Measurements from ENCODE around the gene HOXB13. TPM values are rescaled to one million over a fixed set of nuclear protein-coding genes. Genes with fewer than 3 reads are reported as not detected.

HOXB13 gene
- total and polyA plus RNA-seq, 2 experiments from 2014 or later = not detected

DNA sequence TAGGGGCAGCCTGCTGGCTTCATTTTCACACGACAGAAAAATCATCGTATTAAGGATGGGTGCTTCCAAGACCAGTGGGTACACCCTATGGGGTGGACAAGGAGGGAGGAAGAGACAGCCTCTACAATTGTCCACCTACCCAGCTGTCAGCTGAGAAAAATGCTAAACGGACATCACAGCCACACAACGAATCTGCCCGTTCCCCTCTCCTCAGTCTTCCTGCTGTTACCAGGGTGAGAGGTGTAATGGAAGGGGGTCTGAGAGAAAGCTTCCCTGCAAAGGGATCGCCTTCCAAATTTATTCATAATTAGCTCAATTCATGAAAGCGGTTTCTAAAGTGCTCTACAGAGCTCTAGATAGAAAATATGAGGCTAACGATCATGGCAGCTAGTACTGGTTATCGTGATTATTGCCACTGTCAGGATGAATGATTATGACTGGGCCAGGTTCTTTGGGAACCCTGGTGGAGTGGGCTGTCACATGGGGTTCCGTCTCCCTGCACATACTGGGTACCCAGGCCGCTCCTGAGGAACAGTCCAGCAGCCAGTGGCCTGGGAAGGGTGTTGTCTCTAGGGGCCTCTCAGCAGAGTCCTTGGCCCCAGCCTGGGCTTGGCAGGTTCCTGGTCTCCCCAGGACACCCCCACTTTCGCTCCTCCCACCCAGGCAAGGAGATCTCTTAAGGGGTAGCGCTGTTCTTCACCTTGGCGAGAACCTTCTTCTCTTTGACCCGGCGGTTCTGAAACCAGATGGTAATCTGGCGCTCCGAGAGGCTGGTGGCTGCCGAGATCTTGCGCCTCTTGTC lies 2.2 kb downstream of the HOXB13 start:
- H3K27ac Mint-ChIP-seq = no peak overlapping the region
- Histone ChIP-seq H4K20me1 (replicated peaks; ENCODE audit: insufficient read depth) (peaks cover 52% of the 10 kb centered on the region), H3K27me3 (ENCODE audit: insufficient read depth) (peaks cover 100% of the 10 kb centered on the region), H3K4me3 (no peak overlapping the region), H3K36me3 (ENCODE audit: insufficient read depth) (no peaks in the 10 kb centered on the region), H2AFZ (no peak overlapping the region), H3K4me2 (no peak overlapping the region), H3K4me1 (ENCODE audit: insufficient read depth) (peaks cover 24% of the 10 kb centered on the region; the same call in 1 of the 2 replicates), H3F3A (replicated peaks; ENCODE audit: low read depth) (peaks cover 33% of the 10 kb centered on the region), H3K27ac (ENCODE audit: low read depth) (no peak overlapping the region), H3K9me2 (ENCODE audit: insufficient read depth) (no peaks in the 10 kb centered on the region), H3K79me2 (replicated peaks; ENCODE audit: insufficient read depth) (no peaks in the 10 kb centered on the region)
- H3K9me3 Mint-ChIP-seq = no peaks in the 10 kb centered on the region
- DNase-seq (ENCODE audit: low spot score) (no peak), ATAC-seq (no peak)
- peaks cover 100% of the 10 kb centered on the region for H3K27me3 Mint-ChIP-seq (ENCODE audit: insufficient read depth, low read depth, poor library complexity)
- TF ChIP-seq EZH2 (IDR thresholded peaks at IDR 0.05; ENCODE audit: low read depth, unreplicated experiment) (peak; percentile 20), NANOG (IDR thresholded peaks at IDR 0.05; ENCODE audit: borderline replicate concordance) (no peak), STAT1 (IDR thresholded peaks at IDR 0.05; ENCODE audit: unreplicated experiment) (no peak)
- H3K36me3 Mint-ChIP-seq (ENCODE audit: low read depth) = peaks cover 3% of the 10 kb centered on the region; the same call in 1 of the 3 replicates
- no peak overlapping the region for H3K4me3 Mint-ChIP-seq
- peaks cover 24% of the 10 kb centered on the region for H3K4me1 Mint-ChIP-seq

DNA sequence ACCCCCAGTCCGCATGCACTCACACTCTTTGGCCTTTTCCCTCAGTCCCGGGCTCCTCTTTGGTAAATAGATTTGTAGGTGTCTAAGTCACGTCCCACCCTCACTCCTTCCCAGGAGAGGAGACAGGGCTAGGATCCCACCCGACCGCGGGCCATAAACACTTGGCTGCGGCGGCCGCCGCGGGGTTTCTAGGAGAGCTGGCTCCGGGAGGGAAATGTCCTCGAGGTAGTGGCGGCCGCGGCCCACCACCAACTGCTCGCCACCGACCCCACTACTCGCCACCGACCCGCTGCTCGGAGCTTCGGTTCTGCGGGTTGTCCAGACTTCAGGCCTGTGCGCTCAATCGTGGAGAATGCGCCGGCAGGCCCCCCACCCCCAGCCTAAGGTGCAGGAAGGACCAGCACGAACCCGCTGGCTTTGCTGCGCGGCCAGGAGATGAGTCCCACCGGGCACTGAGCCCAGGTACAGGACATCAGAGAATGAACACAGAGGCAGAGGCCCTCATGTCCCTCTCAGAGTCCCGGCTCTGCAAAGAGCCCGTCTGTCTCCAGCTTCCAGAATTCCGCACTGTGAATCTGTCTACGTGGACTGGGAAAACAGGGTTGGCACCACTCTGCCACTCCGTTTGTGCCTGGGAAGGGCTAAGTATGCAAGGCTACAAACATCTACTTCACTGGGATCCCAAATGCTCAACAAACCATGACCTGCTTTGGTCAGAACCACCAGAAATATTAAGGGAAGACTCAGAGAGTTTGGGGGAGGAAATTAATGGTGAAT lies 3.1 kb downstream of the HOXB13 start:
- H3K27me3 Mint-ChIP-seq (ENCODE audit: insufficient read depth, low read depth, poor library complexity) = peaks cover 100% of the 10 kb centered on the region
- H3K4me1 Mint-ChIP-seq = peaks cover 28% of the 10 kb centered on the region
- TF ChIP-seq ZNF114 (CRISPR knock-in tag; IDR thresholded peaks at IDR 0.05) (no peak), EZH2 (IDR thresholded peaks at IDR 0.05; ENCODE audit: low read depth, unreplicated experiment) (peak; percentile 85)
- H3K27ac ChIP-seq (ENCODE audit: low read depth) = no peak overlapping the region
- no peaks in the 10 kb centered on the region for H3K36me3 ChIP-seq (ENCODE audit: insufficient read depth)
- H3K4me1 ChIP-seq (ENCODE audit: insufficient read depth) = peaks cover 31% of the 10 kb centered on the region
- H3K9me2 ChIP-seq (ENCODE audit: insufficient read depth) = no peaks in the 10 kb centered on the region
- peak overlapping the region; percentile 49 for H3K4me2 ChIP-seq
- no peak overlapping the region for H2AFZ ChIP-seq
- H3K4me3 ChIP-seq = no peak overlapping the region
- no peak overlapping the region for H3K4me3 Mint-ChIP-seq
- no peak for ATAC-seq
- no peak for DNase-seq (ENCODE audit: low spot score)
- H3F3A ChIP-seq (replicated peaks; ENCODE audit: low read depth) = peaks cover 39% of the 10 kb centered on the region
- H3K9me3 Mint-ChIP-seq = no peaks in the 10 kb centered on the region
- H4K20me1 ChIP-seq (replicated peaks; ENCODE audit: insufficient read depth) = peaks cover 52% of the 10 kb centered on the region
- H3K79me2 ChIP-seq (replicated peaks; ENCODE audit: insufficient read depth) = no peaks in the 10 kb centered on the region
- H3K36me3 Mint-ChIP-seq (ENCODE audit: low read depth) = peaks cover 3% of the 10 kb centered on the region; the same call in 1 of the 3 replicates
- peaks cover 100% of the 10 kb centered on the region for H3K27me3 ChIP-seq (ENCODE audit: insufficient read depth)
- no peak overlapping the region for H3K27ac Mint-ChIP-seq

DNA sequence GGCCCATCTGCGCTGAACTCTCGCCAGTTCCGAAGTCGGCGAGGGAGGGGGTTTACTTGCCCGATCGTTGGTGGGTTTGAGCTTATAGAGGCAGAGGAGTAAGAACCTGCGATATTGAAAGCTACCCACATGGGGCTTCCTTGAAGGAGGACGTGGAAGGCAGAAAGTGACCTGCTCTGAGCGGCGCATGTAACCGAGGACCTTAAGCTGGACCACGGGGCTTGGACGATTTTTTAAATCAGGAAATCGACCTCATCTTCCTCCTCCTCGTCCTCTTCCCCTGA lies 3.6 kb downstream of the HOXB13 start:
- H3K79me2 ChIP-seq (replicated peaks; ENCODE audit: insufficient read depth) = no peaks in the 10 kb centered on the region
- Mint-ChIP-seq H3K4me1 (peaks cover 34% of the 10 kb centered on the region), H3K27ac (no peak overlapping the region), H3K9me3 (no peaks in the 10 kb centered on the region), H3K36me3 (ENCODE audit: low read depth) (peaks cover 3% of the 10 kb centered on the region; the same call in 1 of the 3 replicates), H3K27me3 (ENCODE audit: insufficient read depth, low read depth, poor library complexity) (peaks cover 100% of the 10 kb centered on the region), H3K4me3 (no peak overlapping the region)
- no peak overlapping the region for H3K4me3 ChIP-seq
- H3K4me1 ChIP-seq (ENCODE audit: insufficient read depth) = peaks cover 36% of the 10 kb centered on the region
- TF ChIP-seq, protein P1, sequence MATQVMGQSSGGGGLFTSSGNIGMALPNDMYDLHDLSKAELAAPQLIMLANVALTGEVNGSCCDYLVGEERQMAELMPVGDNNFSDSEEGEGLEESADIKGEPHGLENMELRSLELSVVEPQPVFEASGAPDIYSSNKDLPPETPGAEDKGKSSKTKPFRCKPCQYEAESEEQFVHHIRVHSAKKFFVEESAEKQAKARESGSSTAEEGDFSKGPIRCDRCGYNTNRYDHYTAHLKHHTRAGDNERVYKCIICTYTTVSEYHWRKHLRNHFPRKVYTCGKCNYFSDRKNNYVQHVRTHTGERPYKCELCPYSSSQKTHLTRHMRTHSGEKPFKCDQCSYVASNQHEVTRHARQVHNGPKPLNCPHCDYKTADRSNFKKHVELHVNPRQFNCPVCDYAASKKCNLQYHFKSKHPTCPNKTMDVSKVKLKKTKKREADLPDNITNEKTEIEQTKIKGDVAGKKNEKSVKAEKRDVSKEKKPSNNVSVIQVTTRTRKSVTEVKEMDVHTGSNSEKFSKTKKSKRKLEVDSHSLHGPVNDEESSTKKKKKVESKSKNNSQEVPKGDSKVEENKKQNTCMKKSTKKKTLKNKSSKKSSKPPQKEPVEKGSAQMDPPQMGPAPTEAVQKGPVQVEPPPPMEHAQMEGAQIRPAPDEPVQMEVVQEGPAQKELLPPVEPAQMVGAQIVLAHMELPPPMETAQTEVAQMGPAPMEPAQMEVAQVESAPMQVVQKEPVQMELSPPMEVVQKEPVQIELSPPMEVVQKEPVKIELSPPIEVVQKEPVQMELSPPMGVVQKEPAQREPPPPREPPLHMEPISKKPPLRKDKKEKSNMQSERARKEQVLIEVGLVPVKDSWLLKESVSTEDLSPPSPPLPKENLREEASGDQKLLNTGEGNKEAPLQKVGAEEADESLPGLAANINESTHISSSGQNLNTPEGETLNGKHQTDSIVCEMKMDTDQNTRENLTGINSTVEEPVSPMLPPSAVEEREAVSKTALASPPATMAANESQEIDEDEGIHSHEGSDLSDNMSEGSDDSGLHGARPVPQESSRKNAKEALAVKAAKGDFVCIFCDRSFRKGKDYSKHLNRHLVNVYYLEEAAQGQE (IDR thresholded peaks at IDR 0.05; ENCODE audit: unreplicated experiment) = no peak
- peak; percentile 91 for TF ChIP-seq EZH2 (IDR thresholded peaks at IDR 0.05; ENCODE audit: low read depth, unreplicated experiment)
- H3K27ac ChIP-seq (ENCODE audit: low read depth) = no peak overlapping the region
- H2AFZ ChIP-seq = no peak overlapping the region
- H3F3A ChIP-seq (replicated peaks; ENCODE audit: low read depth) = peaks cover 38% of the 10 kb centered on the region
- peak overlapping the region; percentile 49 for H3K4me2 ChIP-seq
- peaks cover 100% of the 10 kb centered on the region for H3K27me3 ChIP-seq (ENCODE audit: insufficient read depth)
- ATAC-seq = no peak
- H4K20me1 ChIP-seq (replicated peaks; ENCODE audit: insufficient read depth) = peaks cover 47% of the 10 kb centered on the region
- H3K9me2 ChIP-seq (ENCODE audit: insufficient read depth) = no peaks in the 10 kb centered on the region
- no peak for DNase-seq (ENCODE audit: low spot score)
- H3K36me3 ChIP-seq (ENCODE audit: insufficient read depth) = no peaks in the 10 kb centered on the region

Measured in GM23338 (cell line).